Activated CD8-positive, alpha-beta T cell treated with anti-CD3 and anti-CD28 coated beads for 36 hours (primary cell): Measurements from ENCODE around the gene NPAS1. TPM values are rescaled to one million over a fixed set of nuclear protein-coding genes. Genes with fewer than 3 reads are reported as not detected.

Source experiments
- ATAC-seq: fragments of 200-7000 bp; cut with Tn5 transposase; one replicate; pipeline ENCODE4 v1.10.0; 2021; ENCODE audit warnings: mild to moderate bottlenecking, moderate library complexity
- CTCF ChIA-PET: fragments of 350-600 bp; sonication (Branson Sonifier 250); formaldehyde crosslinking; loops from one replicate; lab custom pipeline; 2021; ENCODE audit warnings: antibody characterized with exemption; lab: Charles Lee
- POLR2A ChIA-PET: fragments of 350-600 bp; sonication (Branson Sonifier 250); formaldehyde crosslinking; loops from one replicate; lab custom pipeline; 2021; ENCODE audit warnings: antibody characterized with exemption; lab: Charles Lee
- DNase-seq: peaks from one replicate; pipeline ENCODE4 v3.0.0-alpha.2; 2020
- H3K27ac Mint-ChIP-seq: one replicate; pipeline ENCODE4 v1.8.0; 2021; ENCODE audit warnings: mild to moderate bottlenecking, mixed read lengths
- H3K27me3 Mint-ChIP-seq: one replicate; pipeline ENCODE4 v1.8.0; 2021; ENCODE audit warnings: mixed read lengths
- H3K36me3 Mint-ChIP-seq: one replicate; pipeline ENCODE4 v1.8.0; 2021; ENCODE audit warnings: low read depth, mixed read lengths
- H3K4me1 Mint-ChIP-seq: one replicate; pipeline ENCODE4 v1.8.0; 2021; ENCODE audit warnings: low read depth, mixed read lengths
- H3K4me3 Mint-ChIP-seq: one replicate; pipeline ENCODE4 v1.8.0; 2021; ENCODE audit warnings: mild to moderate bottlenecking, moderate library complexity, mixed read lengths
- H3K9me3 Mint-ChIP-seq: one replicate; pipeline ENCODE4 v1.8.0; 2021; ENCODE audit warnings: mixed read lengths
- intact Hi-C: fragments of 100-400 bp; cut with micrococcal nuclease; formaldehyde crosslinking; loops from one replicate; pipeline ENCODE4 v1.10.0; 2022
- total RNA-seq, 2 experiments: library from RNA; stranded (reverse); gene quantifications; one replicate each; pipeline ENCODE4 v1.2.3, GENCODE V29; 2021
- TF ChIP-seq, protein P1 (sequence below): fragments of 200-600 bp; IDR thresholded peaks from one replicate; pipeline ENCODE4 v1.8.0; 2022; ENCODE audit warnings: antibody characterized with exemption, mild to moderate bottlenecking

NPAS1 gene
- total RNA-seq, 2 experiments from 2014 or later: 0.27 to 0.65 TPM

- H3K4me1 Mint-ChIP-seq: no peaks in the 10 kb centered on the region
- H3K27me3 Mint-ChIP-seq: no peaks in the 10 kb centered on the region
- POLR2A ChIA-PET: no interaction called here
- ATAC-seq: no peak
- no peak for DNase-seq
- no peak overlapping the region for H3K27ac Mint-ChIP-seq
- intact Hi-C loops: no loop called here
- no peak overlapping the region for H3K4me3 Mint-ChIP-seq
- CTCF ChIA-PET: no interaction called here
- no peaks in the 10 kb centered on the region for H3K9me3 Mint-ChIP-seq
- TF ChIP-seq, protein P1, sequence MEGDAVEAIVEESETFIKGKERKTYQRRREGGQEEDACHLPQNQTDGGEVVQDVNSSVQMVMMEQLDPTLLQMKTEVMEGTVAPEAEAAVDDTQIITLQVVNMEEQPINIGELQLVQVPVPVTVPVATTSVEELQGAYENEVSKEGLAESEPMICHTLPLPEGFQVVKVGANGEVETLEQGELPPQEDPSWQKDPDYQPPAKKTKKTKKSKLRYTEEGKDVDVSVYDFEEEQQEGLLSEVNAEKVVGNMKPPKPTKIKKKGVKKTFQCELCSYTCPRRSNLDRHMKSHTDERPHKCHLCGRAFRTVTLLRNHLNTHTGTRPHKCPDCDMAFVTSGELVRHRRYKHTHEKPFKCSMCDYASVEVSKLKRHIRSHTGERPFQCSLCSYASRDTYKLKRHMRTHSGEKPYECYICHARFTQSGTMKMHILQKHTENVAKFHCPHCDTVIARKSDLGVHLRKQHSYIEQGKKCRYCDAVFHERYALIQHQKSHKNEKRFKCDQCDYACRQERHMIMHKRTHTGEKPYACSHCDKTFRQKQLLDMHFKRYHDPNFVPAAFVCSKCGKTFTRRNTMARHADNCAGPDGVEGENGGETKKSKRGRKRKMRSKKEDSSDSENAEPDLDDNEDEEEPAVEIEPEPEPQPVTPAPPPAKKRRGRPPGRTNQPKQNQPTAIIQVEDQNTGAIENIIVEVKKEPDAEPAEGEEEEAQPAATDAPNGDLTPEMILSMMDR: no peak
- H3K36me3 Mint-ChIP-seq: peaks cover 65% of the 10 kb centered on the region
Measured at GRCh38 chr19:47086280-47086679, 66.6 kb downstream of the NPAS1 start.

- peaks cover 67% of the 10 kb centered on the region for H3K36me3 Mint-ChIP-seq
- ChIA-PET CTCF (no interaction called here), POLR2A (interaction anchor here (13.5 kb wide), 1 partner anchor 20 kb away, joined by 182 read pairs; the partner anchor contains the start of gene ZC3H4)
- H3K27me3 Mint-ChIP-seq: no peaks in the 10 kb centered on the region
- intact Hi-C loops: no loop called here
- TF ChIP-seq, protein P1: no peak
- no peak overlapping the region for H3K4me3 Mint-ChIP-seq
- H3K4me1 Mint-ChIP-seq: peaks cover 19% of the 10 kb centered on the region
- ATAC-seq: no peak
- H3K27ac Mint-ChIP-seq: no peak overlapping the region
- no peak for DNase-seq
- H3K9me3 Mint-ChIP-seq: no peaks in the 10 kb centered on the region
Measured at GRCh38 chr19:47089767-47090350, 70.2 kb downstream of the NPAS1 start.

DNA sequence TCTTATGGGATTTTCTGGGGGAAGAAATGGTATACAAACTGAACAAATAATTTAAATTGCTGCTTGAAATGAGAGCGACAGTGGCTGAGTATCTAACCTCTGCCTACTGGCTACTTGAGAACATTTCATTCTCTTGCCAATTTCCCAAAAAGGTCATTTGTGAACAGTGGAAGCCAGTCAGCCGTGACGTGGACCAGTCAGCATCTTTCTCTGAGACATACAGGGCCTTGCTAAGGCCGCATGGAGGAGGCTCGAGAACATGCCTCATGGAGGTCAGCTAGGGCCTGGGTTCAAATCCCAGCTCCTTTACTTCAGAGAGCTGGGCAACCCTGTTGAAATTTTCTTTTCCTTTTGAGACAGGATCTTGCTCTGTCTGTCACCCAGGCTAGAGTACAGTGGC lies 73.6 kb downstream of the NPAS1 start:
- ChIA-PET POLR2A (interaction anchor here (0.9 to 13.5 kb wide), 3 partner anchors 9 to 23 kb away, joined by 3 to 182 read pairs (median 5); partner anchors contain the start of gene ZC3H4), CTCF (interaction anchor here (0.9 to 1.6 kb wide), 4 partner anchors 18 to 151 kb away, joined by 3 to 4 read pairs (median 3); no protein-coding TSS in a partner anchor)
- peaks cover 52% of the 10 kb centered on the region for H3K4me1 Mint-ChIP-seq
- intact Hi-C loops: no loop called here
- DNase-seq (no peak), ATAC-seq (no peak)
- H3K9me3 Mint-ChIP-seq: no peaks in the 10 kb centered on the region
- peaks cover 61% of the 10 kb centered on the region for H3K36me3 Mint-ChIP-seq
- H3K27me3 Mint-ChIP-seq: no peaks in the 10 kb centered on the region
- peak overlapping the region; percentile 96 for H3K27ac Mint-ChIP-seq
- H3K4me3 Mint-ChIP-seq: peak overlapping the region; percentile 50
- TF ChIP-seq, protein P1: no peak

GRCh38 chr19:47093841-47094240 lies 74.2 kb downstream of the NPAS1 start:
- POLR2A ChIA-PET: interaction anchor here (0.8 to 13.5 kb wide), 4 partner anchors 10 to 37 kb away, joined by 3 to 182 read pairs (median 4); partner anchors contain the start of genes SAE1 and ZC3H4
- peak overlapping the region; percentile 50 for H3K4me3 Mint-ChIP-seq
- peaks cover 56% of the 10 kb centered on the region for H3K4me1 Mint-ChIP-seq
- H3K9me3 Mint-ChIP-seq: no peaks in the 10 kb centered on the region
- no peaks in the 10 kb centered on the region for H3K27me3 Mint-ChIP-seq
- ATAC-seq (peak; percentile 79), DNase-seq (peak; percentile 86)
- H3K36me3 Mint-ChIP-seq: peaks cover 59% of the 10 kb centered on the region
- intact Hi-C loops: loop anchor here (2.0 kb wide), 1 partner anchor 15 kb away; no protein-coding TSS in a partner anchor
- CTCF ChIA-PET: interaction anchor here (0.9 to 1.6 kb wide), 5 partner anchors 18 to 150 kb away, joined by 3 to 4 read pairs (median 3); partner anchors contain the start of gene ZC3H4
- TF ChIP-seq, protein P1: no peak
- peak overlapping the region; percentile 96 for H3K27ac Mint-ChIP-seq
